GM23338 (cell line): ENCODE data around the gene KRTAP12-4.

Experiments
- CREB1 ChIP-seq: fragments of 250-450 bp; sonication (Bioruptor Pico); IDR thresholded peaks from 2 replicates; pipeline ENCODE4 v1.5.0; 2020; ENCODE audit warnings: low read depth, mild to moderate bottlenecking, moderate library complexity
- CTCF ChIP-seq, 2 experiments: fragments of 200-600 bp in 1 of 2; sonication (generic) in 1 of 2; conservative IDR thresholded peaks; 2 replicates each; pipeline versions ENCODE4 v1.5.1 to v1.6.1; 2016 to 2017; ENCODE audit warnings: antibody characterized with exemption in 2 of 2, low read depth in 2 of 2, mild to moderate bottlenecking in 2 of 2, moderate library complexity in 1 of 2
- ETS1 ChIP-seq: IDR thresholded peaks from 2 replicates; pipeline ENCODE4 v1.6.1; 2016; ENCODE audit warnings: antibody characterized with exemption
- EZH2 ChIP-seq: fragments of 200-600 bp; sonication (generic); IDR thresholded peaks from one replicate; pipeline ENCODE4 v1.8.0; 2017; ENCODE audit warnings: antibody characterized with exemption, mild to moderate bottlenecking, low read depth; ENCODE audit not compliant: unreplicated experiment
- EZH2phosphoT487 ChIP-seq: fragments of 200-600 bp; sonication (generic); IDR thresholded peaks from one replicate; pipeline ENCODE4 v1.8.1; 2018; ENCODE audit warnings: antibody characterized with exemption; ENCODE audit not compliant: unreplicated experiment
- JUNB ChIP-seq: IDR thresholded peaks from one replicate; pipeline ENCODE4 v1.6.1; 2016; ENCODE audit warnings: antibody characterized with exemption; ENCODE audit not compliant: unreplicated experiment
- NANOG ChIP-seq: IDR thresholded peaks from 2 replicates; pipeline ENCODE4 v1.6.1; 2016; ENCODE audit warnings: antibody characterized with exemption, borderline replicate concordance
- POLR2AphosphoS5 ChIP-seq: IDR thresholded peaks from 2 replicates; pipeline ENCODE4 v1.6.1; 2016; ENCODE audit warnings: antibody characterized with exemption, low read depth
- REST ChIP-seq: IDR thresholded peaks from one replicate; pipeline ENCODE4 v1.6.1; 2018; ENCODE audit warnings: antibody characterized with exemption; ENCODE audit not compliant: unreplicated experiment
- STAT1 ChIP-seq: IDR thresholded peaks from one replicate; pipeline ENCODE4 v1.6.1; 2016; ENCODE audit warnings: antibody characterized with exemption; ENCODE audit not compliant: unreplicated experiment
- ZNF114 ChIP-seq: fragments of 250-450 bp; sonication (Bioruptor Pico); IDR thresholded peaks from 2 replicates; pipeline ENCODE4 v1.5.0; 2020; ENCODE audit warnings: mild to moderate bottlenecking, moderate library complexity
- ZNF331 ChIP-seq: fragments of 250-450 bp; sonication (Bioruptor Pico); IDR thresholded peaks from 2 replicates; pipeline ENCODE4 v1.5.0; 2020; ENCODE audit warnings: low read depth, mild to moderate bottlenecking, moderate library complexity
- ZNF462 ChIP-seq: fragments of 250-450 bp; sonication (Bioruptor Pico); IDR thresholded peaks from 2 replicates; pipeline ENCODE4 v1.5.0; 2020; ENCODE audit warnings: mild to moderate bottlenecking, moderate library complexity

- TF ChIP-seq CREB1 (no peak), CTCF (conservative IDR thresholded peaks at IDR 0.05; ENCODE audit: low read depth in 2 of 2) (no peak), POLR2AphosphoS5 (no peak), EZH2 (no peak), EZH2phosphoT487 (no peak), ZNF331 (CRISPR knock-in tag) (no peak), STAT1 (no peak), JUNB (no peak), REST (no peak), ETS1 (no peak), NANOG (no peak), ZNF462 (no peak), ZNF114 (CRISPR knock-in tag) (no peak)
These were observed 38.4 kb downstream of the KRTAP12-4 start for GRCh38 chr21:44615911-44616590.
